Measurements from ENCODE around the gene DSP. TPM values are rescaled to one million over a fixed set of nuclear protein-coding genes. Genes with fewer than 3 reads are reported as not detected.

DSP gene
- total RNA-seq, 3 donors from 2014 or later, result 2.1 to 165 (median 95.4) TPM

DNA sequence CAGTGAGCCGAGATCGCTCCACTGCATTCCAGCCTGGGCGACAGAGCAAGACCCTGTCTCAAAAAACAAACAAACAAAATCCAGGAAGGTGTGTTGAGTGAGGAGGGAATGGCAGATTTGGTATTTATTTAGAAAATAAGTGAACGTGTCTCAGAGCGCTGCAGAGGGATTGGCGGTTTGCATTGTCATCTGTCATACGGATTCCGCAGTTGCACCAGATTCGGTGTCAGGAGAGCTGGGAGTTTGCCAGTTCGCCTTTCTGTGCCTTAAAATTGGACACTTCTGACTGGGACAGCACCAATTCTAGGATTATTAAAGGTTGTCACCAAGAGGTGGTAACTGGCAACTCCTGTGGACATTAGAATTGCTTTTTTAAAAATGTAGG, 49.4 kb downstream of the DSP start:
- Histone ChIP-seq H3K4me1 (peaks cover 0 to 10% of the 10 kb centered on the region in 2 donors), H3K4me3 (peak overlapping the region; percentile 81 to 92 (median 86)), H3K27me3 (no peaks in the 10 kb centered on the region), H3K27ac (peak overlapping the region; percentile 59 to 62), H3K36me3 (peaks cover 10% of the 10 kb centered on the region), H3K9me3 (no peaks in the 10 kb centered on the region)
- TF ChIP-seq, protein P1, sequence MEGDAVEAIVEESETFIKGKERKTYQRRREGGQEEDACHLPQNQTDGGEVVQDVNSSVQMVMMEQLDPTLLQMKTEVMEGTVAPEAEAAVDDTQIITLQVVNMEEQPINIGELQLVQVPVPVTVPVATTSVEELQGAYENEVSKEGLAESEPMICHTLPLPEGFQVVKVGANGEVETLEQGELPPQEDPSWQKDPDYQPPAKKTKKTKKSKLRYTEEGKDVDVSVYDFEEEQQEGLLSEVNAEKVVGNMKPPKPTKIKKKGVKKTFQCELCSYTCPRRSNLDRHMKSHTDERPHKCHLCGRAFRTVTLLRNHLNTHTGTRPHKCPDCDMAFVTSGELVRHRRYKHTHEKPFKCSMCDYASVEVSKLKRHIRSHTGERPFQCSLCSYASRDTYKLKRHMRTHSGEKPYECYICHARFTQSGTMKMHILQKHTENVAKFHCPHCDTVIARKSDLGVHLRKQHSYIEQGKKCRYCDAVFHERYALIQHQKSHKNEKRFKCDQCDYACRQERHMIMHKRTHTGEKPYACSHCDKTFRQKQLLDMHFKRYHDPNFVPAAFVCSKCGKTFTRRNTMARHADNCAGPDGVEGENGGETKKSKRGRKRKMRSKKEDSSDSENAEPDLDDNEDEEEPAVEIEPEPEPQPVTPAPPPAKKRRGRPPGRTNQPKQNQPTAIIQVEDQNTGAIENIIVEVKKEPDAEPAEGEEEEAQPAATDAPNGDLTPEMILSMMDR (IDR thresholded peaks at IDR 0.05), result no peak
- intact Hi-C loops (cut with DNase I; ENCODE audit: low total_unique reads), result no loop called here
- no peak for DNase-seq (ENCODE audit: low spot score in 2 of 2)

DNA sequence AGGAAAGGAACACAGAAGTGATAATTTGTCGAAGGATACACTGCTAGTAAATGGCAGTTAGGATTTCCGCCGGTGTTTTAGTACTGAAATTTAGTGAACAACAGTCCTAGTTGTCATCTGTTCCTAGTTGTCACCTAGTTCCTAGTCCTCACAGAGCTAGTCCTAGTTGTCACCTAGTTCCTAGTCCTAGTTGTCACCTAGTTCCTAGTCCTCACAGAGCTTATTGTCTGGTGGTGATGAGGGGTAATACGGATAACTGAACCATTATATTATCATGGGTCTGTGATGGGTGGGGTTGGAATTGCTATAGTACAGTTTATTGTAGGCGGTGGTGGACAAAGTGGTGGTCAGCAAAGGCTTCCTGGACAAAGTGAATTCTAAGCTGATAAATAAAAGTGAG, 50.3 kb downstream of the DSP start:
- Histone ChIP-seq H3K36me3 (peaks cover 10% of the 10 kb centered on the region), H3K4me1 (peaks cover 0 to 10% of the 10 kb centered on the region in 2 donors), H3K27me3 (no peaks in the 10 kb centered on the region), H3K4me3 (no peak overlapping the region), H3K27ac (no peak overlapping the region), H3K9me3 (no peaks in the 10 kb centered on the region)
- TF ChIP-seq, protein P1 (IDR thresholded peaks at IDR 0.05), result no peak
- TF ChIP-seq POLR2AphosphoS5 (IDR thresholded peaks at IDR 0.05) (no peak), POLR2A (IDR thresholded peaks at IDR 0.05) (no peak)
- no peak for DNase-seq (ENCODE audit: low spot score in 2 of 2)
- intact Hi-C loops (cut with DNase I; ENCODE audit: low total_unique reads), result no loop called here

DNA sequence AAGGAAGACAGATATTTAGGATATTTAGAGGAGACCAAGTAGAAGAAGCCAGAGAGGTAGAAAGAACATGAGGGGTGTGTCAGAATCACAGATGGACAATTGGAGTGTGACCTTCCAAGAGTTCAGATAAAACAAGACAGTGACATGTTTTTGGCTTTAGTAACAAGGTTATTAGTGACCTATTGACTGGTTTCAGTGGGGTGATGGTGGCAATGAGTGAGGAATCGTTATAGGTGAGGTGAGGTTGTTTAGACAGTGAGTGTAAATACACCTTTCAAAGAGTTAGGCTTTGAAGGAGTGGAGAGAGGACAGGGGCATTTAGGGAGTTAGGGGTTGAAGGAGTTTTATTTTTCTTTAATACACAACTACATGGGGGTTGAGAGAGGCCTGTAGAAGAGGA, 51.8 kb downstream of the DSP start:
- Histone ChIP-seq H3K36me3 (peaks cover 10% of the 10 kb centered on the region), H3K27ac (no peak overlapping the region), H3K4me1 (peaks cover 0 to 10% of the 10 kb centered on the region in 2 donors), H3K27me3 (no peaks in the 10 kb centered on the region), H3K4me3 (no peak overlapping the region), H3K9me3 (no peaks in the 10 kb centered on the region)
- DNase-seq (ENCODE audit: low spot score in 2 of 2), result no peak
- intact Hi-C loops (cut with DNase I; ENCODE audit: low total_unique reads), result no loop called here
- TF ChIP-seq POLR2A (IDR thresholded peaks at IDR 0.05) (no peak), POLR2AphosphoS5 (IDR thresholded peaks at IDR 0.05) (no peak)
- TF ChIP-seq, protein P1 (IDR thresholded peaks at IDR 0.05), result no peak

DNA sequence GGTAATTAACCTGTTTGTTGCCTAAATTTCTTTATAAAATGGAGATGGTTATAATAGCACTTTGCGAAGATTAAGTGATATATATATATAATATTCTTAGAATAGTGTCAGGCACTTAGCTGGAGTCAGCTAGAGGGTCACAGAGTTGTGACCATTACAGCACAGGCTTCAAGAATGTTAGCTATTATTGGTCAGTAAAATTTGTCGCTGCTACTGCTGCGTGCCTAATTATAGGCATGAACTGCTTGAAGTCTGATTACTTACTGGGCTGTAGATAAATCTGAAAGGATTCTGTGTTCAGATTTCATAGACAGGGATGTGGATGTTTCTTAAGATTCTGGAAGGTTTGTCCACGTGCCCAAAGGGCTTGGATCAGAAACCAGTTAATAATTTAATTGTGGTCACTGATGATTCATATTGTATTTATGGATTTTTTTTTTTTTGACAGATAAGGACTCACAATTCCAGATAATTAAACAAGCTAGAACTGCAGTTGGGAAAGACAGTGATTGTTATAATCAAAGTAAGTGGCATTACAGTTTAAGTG, 53.2 kb downstream of the DSP start:
- TF ChIP-seq POLR2AphosphoS5 (IDR thresholded peaks at IDR 0.05) (no peak), POLR2A (IDR thresholded peaks at IDR 0.05) (no peak)
- TF ChIP-seq, protein P1 (IDR thresholded peaks at IDR 0.05), result no peak
- Histone ChIP-seq H3K4me1 (peaks cover 0 to 10% of the 10 kb centered on the region in 2 donors), H3K36me3 (peaks cover 10% of the 10 kb centered on the region), H3K4me3 (no peak overlapping the region), H3K27ac (no peak overlapping the region), H3K9me3 (no peaks in the 10 kb centered on the region), H3K27me3 (no peaks in the 10 kb centered on the region)
- intact Hi-C loops (cut with DNase I; ENCODE audit: low total_unique reads), result no loop called here
- DNase-seq (ENCODE audit: low spot score in 2 of 2), result no peak

DNA sequence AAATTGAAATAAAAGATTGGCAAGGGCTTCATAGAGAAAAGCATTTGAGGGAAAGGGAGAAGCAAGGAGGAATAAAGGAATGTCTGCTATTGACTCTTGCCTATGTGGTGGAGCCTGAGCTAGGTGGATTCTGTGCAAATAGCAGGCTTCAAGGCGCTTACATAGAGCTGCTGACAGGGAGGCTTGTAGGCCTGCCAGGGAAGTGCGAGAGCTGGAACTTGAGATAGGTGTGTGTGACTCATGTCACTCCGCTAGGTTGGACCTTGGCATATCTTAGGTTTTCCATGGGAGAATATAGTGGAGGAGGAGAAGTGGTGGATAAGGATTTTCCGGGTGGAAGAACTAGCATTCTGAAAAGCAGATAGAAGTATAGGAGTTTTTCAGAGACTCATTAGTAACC, 62.5 kb downstream of the DSP start:
- H3K9me3 ChIP-seq, result no peaks in the 10 kb centered on the region
- no peaks in the 10 kb centered on the region for H3K27me3 ChIP-seq
- H3K36me3 ChIP-seq, result peaks cover 8% of the 10 kb centered on the region
- H3K27ac ChIP-seq, result no peak overlapping the region
- intact Hi-C loops (cut with DNase I; ENCODE audit: low total_unique reads), result no loop called here
- no peak for DNase-seq (ENCODE audit: low spot score in 2 of 2)
- H3K4me1 ChIP-seq, result no peaks in the 10 kb centered on the region
- H3K4me3 ChIP-seq, result no peak overlapping the region
- TF ChIP-seq POLR2A (IDR thresholded peaks at IDR 0.05), result no peak
- TF ChIP-seq, protein P1 (IDR thresholded peaks at IDR 0.05), result no peak
- TF ChIP-seq POLR2AphosphoS5 (IDR thresholded peaks at IDR 0.05), result no peak
